NCI-H128 (cell line): Measurements from ENCODE around the gene UVRAG.
"Not testable (repeated sequence)": the region's sequence is repeated elsewhere in the genome, so short reads cannot be mapped to it uniquely, and the experiment has no call there.

Experiments used
- DNase-seq: peaks from one replicate; lab custom pipeline; 2025; ENCODE audit not compliant: unreplicated experiment; lab: John Stamatoyannopoulos, UW

UVRAG gene

GRCh38 chr11:75910426-75911145 lies 95.6 kb downstream of the UVRAG start:
- no peak for DNase-seq

- DNase-seq = no peak
Measured at GRCh38 chr11:75911459-75911858, 96.4 kb downstream of the UVRAG start.

GRCh38 chr11:75913984-75914383 lies 99.0 kb downstream of the UVRAG start:
- DNase-seq = no peak

GRCh38 chr11:75916882-75917281 lies 101.9 kb downstream of the UVRAG start:
- DNase-seq = no peak

DNA sequence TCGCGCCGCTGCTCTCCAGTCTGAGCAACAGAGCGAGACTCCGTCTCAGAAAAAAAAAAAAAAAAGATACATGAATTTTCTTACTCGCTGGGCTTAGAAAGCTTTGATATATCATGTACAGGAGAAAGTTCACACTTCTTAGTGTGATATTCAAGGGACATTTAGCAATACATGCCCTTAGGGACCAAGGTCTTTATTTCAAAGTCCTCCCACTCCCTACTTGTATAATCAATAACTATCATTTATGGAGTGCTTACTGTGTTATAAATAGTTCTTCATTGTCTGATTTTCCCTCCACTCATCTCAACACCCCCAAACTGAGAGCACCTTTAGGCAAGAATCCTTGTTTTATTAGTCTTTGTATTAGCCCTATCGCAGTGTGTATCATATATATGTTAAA lies 103.3 kb downstream of the UVRAG start:
- no peak for DNase-seq

- DNase-seq = no peak
Measured at GRCh38 chr11:75919525-75919924, 104.5 kb downstream of the UVRAG start.

DNA sequence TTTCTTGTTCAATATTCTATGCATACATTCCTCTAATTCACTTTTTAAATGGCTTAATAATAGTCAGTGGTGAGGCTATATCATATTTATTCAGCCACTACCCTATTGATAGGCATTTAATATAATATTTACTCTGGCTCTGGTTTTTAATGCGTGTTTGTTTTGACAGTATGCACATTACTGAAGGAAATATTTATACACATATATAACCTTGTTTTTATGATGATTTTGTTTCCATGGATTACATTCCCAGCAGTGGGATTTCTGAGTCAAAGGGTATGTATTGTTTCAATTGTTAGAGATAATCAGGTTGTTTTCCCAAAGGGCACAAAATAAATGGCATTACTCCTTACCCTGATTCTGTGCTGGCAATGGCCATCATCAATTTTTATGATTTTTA lies 105.8 kb downstream of the UVRAG start:
- no peak for DNase-seq

DNA sequence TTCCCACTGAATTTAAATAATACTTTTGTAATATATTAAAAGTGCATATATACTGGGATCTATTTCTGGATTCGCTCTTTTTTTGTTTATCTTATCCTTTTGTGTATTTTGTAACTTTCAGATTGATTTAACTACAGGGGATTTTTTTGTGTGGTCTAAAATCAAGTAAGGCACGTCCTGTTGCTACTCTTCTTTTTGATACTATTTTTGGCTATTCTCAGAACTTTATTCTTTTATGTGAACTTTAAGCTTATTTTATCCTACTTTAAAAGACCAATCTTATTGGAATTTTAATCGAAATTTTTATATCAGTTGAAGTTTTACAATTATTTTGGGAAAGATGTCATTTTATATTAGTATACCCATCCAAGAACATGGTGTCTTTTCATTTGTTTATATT lies 106.8 kb downstream of the UVRAG start:
- DNase-seq = no peak

DNA sequence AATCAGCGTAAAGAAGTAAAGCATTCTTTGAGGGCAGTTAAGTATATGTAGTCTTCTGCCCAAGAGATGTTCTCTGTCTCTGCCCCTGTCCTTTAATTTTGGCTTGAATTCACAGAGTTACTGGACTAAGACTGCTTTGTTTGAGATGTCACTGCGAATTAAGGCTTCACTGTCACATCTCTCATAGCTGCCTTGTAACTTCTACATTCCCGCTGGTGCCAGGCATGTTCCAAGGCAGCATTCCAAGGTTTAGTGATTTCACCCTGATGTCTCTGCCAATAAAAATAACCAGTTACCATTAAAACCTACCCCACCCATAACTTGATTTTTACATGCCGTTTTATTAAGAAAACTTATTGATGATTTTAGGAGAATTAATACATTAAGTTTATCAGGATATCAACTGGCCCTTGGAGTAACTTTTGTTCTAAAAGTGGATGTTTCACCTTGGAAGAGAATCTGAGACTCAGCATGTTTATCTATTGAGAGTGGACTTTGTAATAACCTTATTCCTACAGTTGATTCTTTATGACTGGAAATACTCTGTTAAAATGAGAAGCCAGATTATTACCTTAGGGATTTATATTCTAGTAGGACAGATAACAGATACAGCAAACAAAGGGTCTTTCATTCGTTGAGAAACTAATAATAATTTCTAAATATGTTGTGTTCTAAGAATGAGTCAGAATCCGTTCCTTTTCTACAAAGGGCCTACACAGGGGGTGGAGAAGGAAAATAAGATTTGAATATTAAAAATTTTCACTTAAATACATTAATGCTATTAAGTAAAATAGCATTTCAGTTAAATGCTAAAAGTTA lies 110.2 kb downstream of the UVRAG start:
- DNase-seq = no peak

- DNase-seq = no peak
Measured at GRCh38 chr11:75925785-75926164, 110.8 kb downstream of the UVRAG start.

- no peak for DNase-seq
Measured at GRCh38 chr11:75929706-75930105, 114.7 kb downstream of the UVRAG start.

DNA sequence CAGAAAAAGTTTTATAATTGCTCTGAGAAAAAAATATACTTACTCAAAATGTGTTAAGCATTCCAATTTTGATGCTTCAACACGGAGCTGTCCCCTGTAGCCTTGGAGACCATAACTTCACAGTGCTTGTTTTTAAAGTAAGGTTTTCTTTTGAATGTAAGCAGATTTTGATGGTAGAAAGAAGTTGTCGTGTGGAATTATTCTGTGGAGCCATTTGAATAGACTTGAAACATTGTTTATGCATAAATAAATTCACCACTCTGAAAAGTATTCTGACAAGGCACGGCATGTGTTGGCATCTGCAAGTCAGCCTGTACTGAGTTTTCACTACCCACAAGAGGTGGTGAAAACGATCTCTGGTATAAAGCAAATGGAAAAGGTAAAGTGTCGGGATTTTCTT lies 115.5 kb downstream of the UVRAG start:
- no peak for DNase-seq

DNA sequence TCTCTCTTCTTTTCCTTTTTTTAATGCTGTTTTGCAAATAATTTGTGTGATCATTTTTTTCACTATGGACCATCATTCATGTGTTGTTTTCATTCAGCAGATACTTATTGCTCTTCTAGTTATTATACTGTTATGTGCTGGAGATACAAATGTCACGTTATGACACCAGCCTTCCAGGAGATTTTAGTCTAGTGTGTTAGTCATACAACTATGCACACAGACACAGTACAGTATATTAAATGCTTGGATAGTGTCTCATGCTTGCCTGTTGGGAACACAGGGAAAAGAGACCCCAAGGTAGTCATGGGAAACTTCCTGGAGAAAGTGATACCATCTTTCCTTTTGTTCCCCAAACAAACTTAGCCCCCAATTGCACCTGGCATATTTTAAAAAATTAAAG lies 116.1 kb downstream of the UVRAG start:
- DNase-seq = no peak

DNA sequence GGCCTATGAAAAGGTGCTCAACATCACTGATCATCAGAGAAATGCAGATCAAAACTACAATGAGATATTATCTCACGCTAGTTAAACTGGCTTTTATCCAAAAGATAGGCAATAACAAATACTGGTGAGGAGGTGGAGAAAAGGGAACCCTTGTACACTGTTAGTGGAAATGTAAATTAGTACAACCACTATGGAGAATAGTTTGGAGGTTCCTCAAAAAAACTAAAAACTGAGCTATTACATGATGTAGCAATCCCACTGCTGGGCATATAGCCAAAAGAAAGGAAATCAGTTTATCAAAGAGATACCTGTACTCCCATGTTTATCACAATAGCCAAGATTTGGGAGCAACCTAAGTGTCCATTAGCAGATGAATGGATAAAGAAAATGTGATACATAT lies 118.7 kb downstream of the UVRAG start:
- not testable (repeated sequence) for DNase-seq

DNA sequence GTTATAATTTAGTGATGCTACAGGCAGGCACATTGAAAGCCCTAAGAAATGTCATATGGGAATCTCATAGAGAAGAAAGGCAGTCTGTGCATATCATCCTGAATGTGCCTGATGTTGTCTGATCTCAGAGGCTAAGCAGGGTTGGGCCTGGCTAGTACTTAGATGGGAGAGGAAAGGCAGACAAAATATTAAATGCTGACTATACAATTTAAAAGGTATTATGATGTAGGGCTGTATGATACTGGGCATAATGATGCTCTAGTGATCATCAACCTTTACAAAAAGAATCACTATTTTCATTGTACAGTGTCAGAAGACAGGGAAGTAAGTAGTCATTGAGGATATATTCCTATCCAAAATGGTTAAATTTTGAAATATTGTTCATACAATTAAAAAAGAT lies 119.8 kb downstream of the UVRAG start:
- no peak for DNase-seq

GRCh38 chr11:75938543-75938942 lies 123.5 kb downstream of the UVRAG start:
- no peak for DNase-seq

DNA sequence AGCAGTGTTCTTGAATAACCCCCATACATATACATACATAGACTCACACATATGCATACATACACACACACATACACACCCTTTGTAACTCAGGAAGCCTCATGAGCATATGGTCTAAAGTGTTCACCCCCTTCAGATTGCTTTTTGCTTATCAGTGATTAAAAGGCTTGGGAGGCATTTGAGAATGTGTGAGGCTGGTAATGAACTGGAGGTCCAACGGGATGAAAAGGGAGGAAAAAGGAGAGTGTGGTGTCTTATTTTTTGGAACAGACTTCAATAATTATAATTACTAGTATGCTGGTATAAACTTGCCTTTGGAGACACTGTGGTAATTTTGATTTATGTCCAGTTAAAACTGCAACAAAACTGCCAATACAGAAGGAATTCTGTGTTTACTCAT lies 124.5 kb downstream of the UVRAG start:
- no peak for DNase-seq

GRCh38 chr11:75939992-75940391 lies 125.0 kb downstream of the UVRAG start:
- DNase-seq = no peak

GRCh38 chr11:75940911-75941310 lies 125.9 kb downstream of the UVRAG start:
- no peak for DNase-seq

- DNase-seq = no peak
Measured at GRCh38 chr11:75944515-75944914, 129.5 kb downstream of the UVRAG start.

DNA sequence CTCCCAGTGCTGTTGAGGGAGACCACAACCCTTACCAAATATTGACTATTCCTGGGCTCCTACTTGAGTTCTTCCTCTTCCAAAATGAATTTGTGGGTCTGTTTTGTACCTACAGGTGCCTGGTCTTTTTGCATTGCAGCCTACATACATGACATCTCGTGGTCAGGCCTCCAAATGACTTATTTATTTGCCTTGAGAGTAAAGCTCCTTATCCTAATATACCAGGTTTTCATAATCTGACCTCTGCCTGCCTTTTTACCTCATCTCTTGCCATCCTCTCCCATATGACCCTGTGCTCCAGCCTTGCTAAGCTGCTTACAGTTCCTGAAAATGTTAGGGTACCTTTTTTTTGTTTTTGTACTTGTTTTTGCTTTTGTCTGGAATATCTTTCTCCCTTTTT lies 130.4 kb downstream of the UVRAG start:
- DNase-seq = no peak

DNA sequence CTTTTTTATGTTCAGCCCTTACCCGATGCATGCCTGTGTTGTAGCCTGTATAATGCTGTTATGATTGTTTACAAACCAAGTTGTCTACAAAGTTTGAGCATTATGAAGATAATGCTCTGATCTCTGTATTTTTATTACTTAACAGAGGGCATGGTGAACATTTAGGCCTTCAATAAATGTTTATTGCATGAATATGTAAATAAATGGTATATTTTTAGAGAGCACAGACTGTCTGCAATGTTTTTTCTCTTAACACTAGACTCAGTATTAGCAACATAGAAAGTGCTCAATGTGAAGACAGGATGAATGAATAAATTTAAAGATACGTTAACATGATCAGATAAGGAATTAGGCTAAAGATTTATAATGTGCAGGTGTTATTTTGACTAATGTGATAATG lies 130.9 kb downstream of the UVRAG start:
- no peak for DNase-seq
